IPS-18c (cell line): ENCODE data around the gene RNF4.
"Not testable (repeated sequence)": the region's sequence is repeated elsewhere in the genome, so short reads cannot be mapped to it uniquely, and the experiment has no call there.

Experiments
- H3K4me3 ChIP-seq: 2 replicates; pipeline ENCODE4 v1.7.0; 2013; ENCODE audit warnings: low read depth, mild to moderate bottlenecking, low read length, moderate library complexity; ENCODE audit not compliant: insufficient read depth
- H3K9me3 ChIP-seq: one replicate; pipeline ENCODE4 v1.6.1; 2013; ENCODE audit warnings: mild to moderate bottlenecking, low read length, moderate library complexity; ENCODE audit not compliant: control insufficient read depth, insufficient read depth

RNF4 gene

DNA sequence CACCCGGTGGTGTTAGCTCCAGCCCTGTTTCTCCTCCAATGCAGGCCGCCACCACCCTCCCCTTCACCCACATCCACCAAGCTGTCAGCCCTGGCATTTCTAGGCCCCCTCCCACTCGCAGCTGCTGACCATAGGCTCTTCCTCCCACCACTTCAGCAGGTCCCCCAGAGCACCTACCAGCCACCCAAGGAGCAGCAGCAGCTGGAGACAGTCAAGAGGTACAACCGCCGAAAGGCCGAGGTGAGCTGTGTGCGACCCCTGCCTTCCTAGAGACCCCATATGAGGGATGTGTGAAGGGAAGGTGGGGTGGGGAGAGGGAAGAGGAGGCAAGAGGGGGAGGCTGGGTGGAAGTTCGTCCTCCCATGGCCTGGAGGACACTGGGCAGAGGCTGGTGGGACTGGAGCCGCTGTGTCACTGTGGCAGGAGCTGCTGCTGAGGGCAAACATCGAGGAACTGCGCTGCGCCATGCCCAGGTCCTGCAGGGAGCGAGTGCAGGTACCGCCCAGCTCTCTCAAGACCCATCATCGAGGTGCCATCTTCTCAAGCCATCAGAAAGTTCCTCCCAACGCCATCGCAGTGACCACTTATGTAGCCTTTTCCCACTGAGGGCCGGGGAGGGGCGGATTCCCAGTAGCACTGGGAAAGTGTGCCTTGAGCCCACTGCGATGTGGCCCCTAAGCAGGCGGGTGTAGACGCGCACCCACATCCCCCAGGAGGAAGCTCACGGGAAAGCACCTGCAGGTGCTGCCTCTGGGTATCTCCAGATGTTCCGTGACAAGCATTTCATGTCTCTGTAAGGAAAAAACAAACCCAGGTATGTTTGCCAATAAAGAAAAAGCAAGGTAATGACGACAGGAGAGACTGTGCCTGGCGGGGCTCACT, 19.2 kb upstream of the RNF4 start:
- H3K9me3 ChIP-seq: no peaks in the 10 kb centered on the region
- H3K4me3 ChIP-seq: no peak overlapping the region

- no peak overlapping the region for H3K4me3 ChIP-seq
- H3K9me3 ChIP-seq: no peaks in the 10 kb centered on the region
These were observed 18.4 kb upstream of the RNF4 start for GRCh38 chr4:2450394-2451035.

DNA sequence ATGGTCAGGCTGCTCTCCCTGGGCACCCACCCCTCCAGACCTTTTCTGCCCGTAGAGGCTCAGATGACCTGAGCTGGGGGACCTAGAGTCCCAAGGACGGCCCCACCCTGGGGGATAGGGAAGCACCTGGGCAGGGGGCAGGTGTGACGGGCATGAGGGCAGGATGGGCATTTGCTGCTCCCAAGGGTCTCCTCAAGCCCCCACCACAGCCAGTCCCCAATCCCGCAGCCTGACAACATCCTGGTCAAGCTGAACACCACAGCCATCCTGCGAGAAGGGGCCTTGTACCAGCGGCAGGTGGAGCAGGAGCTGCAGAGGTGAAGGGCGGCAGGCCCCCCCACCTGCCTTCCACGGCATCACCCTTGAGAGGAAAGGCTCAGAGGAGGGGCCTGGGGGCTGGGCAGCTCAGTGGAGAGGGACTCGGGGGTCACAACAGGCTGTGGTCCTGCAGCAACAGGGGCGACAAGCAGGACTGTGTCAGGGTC, 17.8 kb upstream of the RNF4 start:
- Histone ChIP-seq H3K4me3 (no peak overlapping the region), H3K9me3 (no peaks in the 10 kb centered on the region)

- Histone ChIP-seq H3K4me3 (no peak overlapping the region), H3K9me3 (no peaks in the 10 kb centered on the region)
These were observed 16.8 kb upstream of the RNF4 start for GRCh38 chr4:2451821-2452785.

DNA sequence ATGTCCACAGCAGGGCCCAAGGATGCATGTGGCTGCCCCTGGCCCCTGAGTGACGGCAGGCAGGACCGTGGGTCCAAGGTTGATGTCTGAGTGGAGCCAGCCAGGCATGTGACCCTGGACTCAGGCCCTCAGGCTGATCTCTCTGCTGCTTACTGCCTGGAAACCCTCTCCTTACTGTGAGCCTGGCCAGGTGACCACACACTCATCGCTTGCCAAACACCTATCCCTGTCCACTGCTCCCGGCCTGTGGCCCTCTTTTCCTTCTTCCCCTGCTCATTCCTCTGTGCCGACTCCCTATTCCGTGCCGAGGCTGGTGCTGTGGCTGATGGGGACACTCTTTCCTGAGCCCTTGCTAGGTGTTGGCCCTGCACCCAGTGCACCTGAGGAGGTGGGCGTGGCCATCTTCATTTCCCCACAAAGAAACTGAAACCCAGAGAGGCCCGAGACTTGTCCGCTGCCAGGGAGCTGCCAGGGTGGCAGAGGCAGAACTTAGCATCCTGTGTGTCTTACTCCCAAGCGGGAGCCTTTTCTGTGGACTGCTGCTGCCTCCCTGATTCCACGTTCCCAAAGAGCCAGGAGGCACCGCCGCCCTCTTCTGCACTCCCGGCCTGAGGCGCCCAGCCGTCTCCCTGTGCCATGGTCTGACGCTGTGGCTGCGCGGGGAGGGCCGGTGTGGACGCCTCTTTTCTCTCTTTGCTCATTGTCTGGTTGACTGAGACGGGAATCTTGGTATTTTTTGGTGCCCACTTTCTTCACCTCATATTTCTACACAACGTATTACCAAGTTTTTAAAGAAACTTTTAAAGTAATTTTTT, 11.2 kb upstream of the RNF4 start:
- peaks cover 2% of the 10 kb centered on the region for H3K9me3 ChIP-seq
- no peak overlapping the region for H3K4me3 ChIP-seq

- Histone ChIP-seq H3K4me3 (no peak overlapping the region), H3K9me3 (peaks cover 2% of the 10 kb centered on the region)
These were observed 10.1 kb upstream of the RNF4 start for GRCh38 chr4:2458546-2459491.

GRCh38 chr4:2459589-2460349, 9.1 kb upstream of the RNF4 start:
- no peak overlapping the region for H3K4me3 ChIP-seq
- peaks cover 3% of the 10 kb centered on the region for H3K9me3 ChIP-seq

DNA sequence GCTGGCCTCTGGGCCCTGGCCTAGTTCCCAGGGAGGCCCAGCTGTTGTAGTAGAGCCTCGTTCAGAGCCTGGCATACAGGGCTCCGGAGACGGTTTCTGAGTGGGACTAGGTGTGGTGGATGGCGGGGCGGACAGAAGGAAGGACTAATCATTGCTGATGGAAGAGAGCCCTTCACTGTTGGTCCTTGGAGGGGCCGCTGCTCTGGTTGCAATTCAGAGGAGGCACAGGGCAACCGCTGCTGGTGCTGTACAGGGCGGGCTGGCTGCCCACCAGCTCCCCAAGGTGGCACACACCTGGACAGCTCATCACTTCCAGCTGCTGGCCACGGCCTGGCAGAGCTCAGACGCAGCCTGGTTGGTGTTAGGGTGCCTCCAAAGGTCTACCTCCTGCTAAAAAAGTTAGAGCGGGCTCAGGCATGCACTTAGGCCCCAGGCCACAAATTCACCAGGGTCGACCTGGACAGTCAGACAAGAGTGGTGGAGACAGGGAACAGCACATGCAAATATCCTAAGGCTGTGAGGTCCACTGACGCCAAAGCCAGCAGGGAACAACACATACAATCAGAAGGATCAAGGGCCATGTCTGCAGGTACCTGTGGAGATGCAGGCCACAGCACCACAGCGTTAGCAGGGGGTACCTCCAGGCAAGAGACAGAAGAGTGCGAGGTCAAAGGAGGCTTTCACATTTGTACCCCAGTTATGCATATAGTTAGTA, 7.5 kb upstream of the RNF4 start:
- Histone ChIP-seq H3K9me3 (peaks cover 4% of the 10 kb centered on the region), H3K4me3 (no peak overlapping the region)

DNA sequence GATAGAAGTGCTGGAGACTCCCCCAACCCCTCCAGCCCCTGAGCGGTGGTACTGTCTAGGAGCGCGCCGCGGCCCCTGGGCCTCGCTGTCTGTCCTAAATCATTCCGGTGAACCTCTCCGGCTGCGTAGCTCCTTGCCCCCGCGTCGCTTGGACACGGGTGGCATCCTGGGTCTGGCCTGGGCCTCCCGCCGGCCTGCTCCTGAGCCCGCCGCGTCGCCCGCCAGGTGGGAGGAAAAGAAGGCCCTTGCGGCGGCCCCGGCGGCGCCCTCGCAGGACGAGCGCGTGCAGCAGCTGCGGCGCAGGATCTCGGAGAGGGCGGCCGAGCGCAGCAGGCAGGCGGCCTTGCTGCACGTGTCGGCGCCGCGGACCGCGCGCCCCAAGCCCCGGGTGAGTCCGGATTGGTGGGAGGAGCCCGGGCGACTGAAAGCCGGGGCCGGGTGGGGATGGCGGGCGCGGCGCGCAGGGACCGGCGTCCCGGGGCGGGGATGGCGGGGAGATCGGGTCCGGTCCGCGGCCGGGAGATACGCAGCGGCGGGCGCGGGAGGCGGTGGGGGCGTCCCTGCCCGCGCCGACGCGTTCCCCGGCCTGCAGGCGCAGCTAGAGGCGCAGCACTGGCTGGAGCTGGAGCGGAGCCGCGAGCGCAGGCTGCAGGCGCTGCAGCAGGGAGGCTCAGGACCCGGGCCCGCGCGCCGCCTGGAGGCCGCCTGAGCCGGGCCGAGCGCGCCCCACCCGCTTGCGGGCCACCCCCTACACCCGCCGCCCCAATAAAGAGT, 6.5 kb upstream of the RNF4 start:
- H3K4me3 ChIP-seq: peak overlapping the region; percentile 53
- peaks cover 4% of the 10 kb centered on the region for H3K9me3 ChIP-seq

- H3K4me3 ChIP-seq: peak overlapping the region; percentile 53; the same call in 1 of the 2 replicates
These were observed 5.7 kb upstream of the RNF4 start for GRCh38 chr4:2462992-2463762.

GRCh38 chr4:2465032-2465431, 3.9 kb upstream of the RNF4 start:
- H3K4me3 ChIP-seq: no peak overlapping the region
- peaks cover 4% of the 10 kb centered on the region for H3K9me3 ChIP-seq

More at GRCh38 chr4:2462992-2463762, 5.7 kb upstream of the RNF4 start:
- peaks cover 4% of the 10 kb centered on the region for H3K9me3 ChIP-seq

DNA sequence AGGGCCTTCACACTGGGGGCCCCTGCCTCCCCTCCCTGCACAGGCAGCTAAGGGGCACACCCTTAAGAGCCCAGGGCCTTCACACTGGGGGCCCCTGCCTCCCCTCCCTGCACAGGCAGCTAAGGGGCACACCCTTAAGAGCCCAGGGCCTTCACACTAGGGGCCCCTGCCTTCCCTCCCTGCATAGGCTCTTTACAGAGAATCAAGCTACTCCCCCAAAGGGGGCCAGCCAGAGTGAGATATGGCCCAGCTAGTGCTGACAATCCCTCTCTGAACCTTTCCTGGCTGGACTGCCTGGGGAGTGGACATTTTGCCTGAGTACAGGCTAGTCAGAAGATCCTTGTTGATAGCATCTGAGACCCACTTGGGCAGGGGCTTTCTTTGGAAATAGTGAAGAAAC, 3.4 kb upstream of the RNF4 start:
- not testable (repeated sequence) for H3K4me3 ChIP-seq, H3K9me3 ChIP-seq
